Measurements from ENCODE around the gene PPP2R2C.

GRCh38 chr4:6450709-6451108 lies 21.7 kb downstream of the PPP2R2C start:
- TF ChIP-seq POLR2AphosphoS5 (IDR thresholded peaks at IDR 0.05; ENCODE audit: control insufficient read depth, insufficient read depth, low read depth, low read length) = no peak
- no peak for TF ChIP-seq MAZ (CRISPR knock-in tag; conservative IDR thresholded peaks at IDR 0.05 in 1 of 2, IDR thresholded peaks at IDR 0.05 in 1 of 2)
- TF ChIP-seq EGR1 (conservative IDR thresholded peaks at IDR 0.05) = no peak
- no peak for TF ChIP-seq MLX (CRISPR knock-in tag; conservative IDR thresholded peaks at IDR 0.05)
